HG03039 (cell line): Measurements from ENCODE around the gene ATXN1.
A peak's percentile ranks its signal among the peaks of the same experiment; 100 is the strongest.

ENCODE experiments used
- ATAC-seq: cut with Tn5 transposase; IDR thresholded peaks from one replicate; pipeline ENCODE4 v1.9.1; 2021; ENCODE audit warnings: mild to moderate bottlenecking, moderate library complexity; ENCODE audit not compliant: unreplicated experiment

The ATXN1 gene

GRCh38 chr6:16681260-16681873 lies 79.9 kb downstream of the ATXN1 start:
- no peak for ATAC-seq

- ATAC-seq = no peak
These were observed 82.2 kb downstream of the ATXN1 start for GRCh38 chr6:16679050-16679449.

GRCh38 chr6:16677458-16677857 lies 83.8 kb downstream of the ATXN1 start:
- ATAC-seq = no peak

- ATAC-seq = no peak
These were observed 84.3 kb downstream of the ATXN1 start for GRCh38 chr6:16676978-16677377.

GRCh38 chr6:16676376-16676775 lies 84.9 kb downstream of the ATXN1 start:
- ATAC-seq = no peak

GRCh38 chr6:16674801-16675392 lies 86.4 kb downstream of the ATXN1 start:
- ATAC-seq = no peak

- no peak for ATAC-seq
These were observed 88.1 kb downstream of the ATXN1 start for GRCh38 chr6:16673011-16673797.

GRCh38 chr6:16671302-16672289 lies 89.7 kb downstream of the ATXN1 start:
- ATAC-seq = no peak

- no peak for ATAC-seq
These were observed 90.6 kb downstream of the ATXN1 start for GRCh38 chr6:16670617-16671051.

- ATAC-seq = no peak
These were observed 91.1 kb downstream of the ATXN1 start for GRCh38 chr6:16670183-16670582.

GRCh38 chr6:16669227-16669626 lies 92.0 kb downstream of the ATXN1 start:
- ATAC-seq = no peak

GRCh38 chr6:16667509-16667908 lies 93.8 kb downstream of the ATXN1 start:
- no peak for ATAC-seq

- no peak for ATAC-seq
These were observed 95.3 kb downstream of the ATXN1 start for GRCh38 chr6:16665992-16666391.

GRCh38 chr6:16665182-16665581 lies 96.1 kb downstream of the ATXN1 start:
- no peak for ATAC-seq

GRCh38 chr6:16663901-16664300 lies 97.4 kb downstream of the ATXN1 start:
- no peak for ATAC-seq

GRCh38 chr6:16660157-16660497 lies 101.1 kb downstream of the ATXN1 start:
- ATAC-seq = no peak

GRCh38 chr6:16659466-16660156 lies 101.6 kb downstream of the ATXN1 start:
- no peak for ATAC-seq

- ATAC-seq = no peak
These were observed 102.8 kb downstream of the ATXN1 start for GRCh38 chr6:16658348-16659034.

- ATAC-seq = peak; percentile 46
These were observed 103.5 kb downstream of the ATXN1 start for GRCh38 chr6:16657768-16658167.

- ATAC-seq = no peak
These were observed 104.8 kb downstream of the ATXN1 start for GRCh38 chr6:16656451-16656850.
